ENCODE data around the gene RAB3IL1. TPM values are rescaled to one million over a fixed set of nuclear protein-coding genes. Genes with fewer than 3 reads are reported as not detected.

Gene RAB3IL1
- polyA plus RNA-seq, 3 donors = 0.13 TPM; not detected in 2

DNA sequence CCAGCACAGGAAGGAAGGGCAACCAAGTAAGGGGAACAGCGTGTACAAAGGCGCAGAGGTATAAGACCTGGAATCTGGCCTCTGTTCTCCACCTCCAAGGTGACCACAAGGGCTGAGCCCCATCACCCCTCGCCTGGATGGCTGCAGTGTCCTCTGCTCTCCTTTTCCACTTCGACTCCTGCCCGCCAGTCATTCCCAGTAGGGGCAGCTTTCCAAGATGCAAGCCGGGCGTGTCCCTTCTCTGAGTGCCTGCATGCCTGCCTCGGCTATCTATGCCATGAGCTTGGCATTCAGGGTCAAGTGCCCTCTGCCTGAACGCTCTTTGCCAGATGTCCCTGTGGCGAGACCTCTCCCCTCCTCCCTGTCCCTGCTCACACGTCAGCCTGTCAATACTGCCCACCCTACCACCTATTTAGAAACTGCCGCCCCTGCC is 43.0 kb downstream of the RAB3IL1 start:
- no peaks in the 10 kb centered on the region for H3K9me3 ChIP-seq (replicated peaks in 1 of 2; ENCODE audit: control insufficient read depth in 1 of 2, insufficient read depth in 1 of 2, low read length in 2 of 2)
- H2AFZ ChIP-seq (ENCODE audit: insufficient read depth, low read depth, low read length, poor library complexity, severe bottlenecking) = no peak overlapping the region
- no peaks in the 10 kb centered on the region for H3K79me2 ChIP-seq (ENCODE audit: insufficient read depth, low read length)
- H3K9ac ChIP-seq (ENCODE audit: insufficient read depth, low read length, poor library complexity, severe bottlenecking) = no peak overlapping the region
- H3K27me3 ChIP-seq (ENCODE audit: control insufficient read depth in 2 of 2, insufficient read depth in 2 of 2, low read length in 2 of 2) = peaks cover 0 to 13% of the 10 kb centered on the region in 2 donors
- H3K4me3 ChIP-seq (replicated peaks in 1 of 3; ENCODE audit: low read depth in 2 of 3, low read length in 3 of 3) = no peak overlapping the region
- no peak for TF ChIP-seq CTCF (IDR thresholded peaks at IDR 0.05)
- intact Hi-C loops (cut with micrococcal nuclease) = no loop called here
- Mint-ChIP-seq H3K4me3 (no peak overlapping the region), H3K27ac (no peak overlapping the region), H3K36me3 (no peaks in the 10 kb centered on the region), H3K4me1 (peaks cover 7% of the 10 kb centered on the region), H3K27me3 (ENCODE audit: low read depth in 3 of 3) (peaks cover 11 to 20% (median 13%) of the 10 kb centered on the region in 3 donors), H3K9me3 (no peaks in the 10 kb centered on the region)
- no peaks in the 10 kb centered on the region for H3K36me3 ChIP-seq (replicated peaks in 1 of 2; ENCODE audit: control insufficient read depth in 1 of 2, insufficient read depth in 2 of 2, low read length in 2 of 2)
- no peaks in the 10 kb centered on the region for H4K20me1 ChIP-seq (ENCODE audit: insufficient read depth, low read length)
- peaks cover 3 to 5% of the 10 kb centered on the region in 2 donors for H3K4me1 ChIP-seq (ENCODE audit: control insufficient read depth in 1 of 2, insufficient read depth in 2 of 2, low read length in 2 of 2)
- no peak overlapping the region for H3K27ac ChIP-seq (ENCODE audit: low read depth in 1 of 2, low read length in 2 of 2)
- H3K4me2 ChIP-seq (replicated peaks; ENCODE audit: extremely low read depth, low read length, poor library complexity, severe bottlenecking) = no peak overlapping the region
- DNase-seq = no peak
- WGBS (ENCODE audit: insufficient coverage) = 88% methylated on average over 10 of the region's 12 CpGs

- Histone ChIP-seq H3K27me3 (ENCODE audit: control insufficient read depth in 2 of 2, insufficient read depth in 2 of 2, low read length in 2 of 2) (peaks cover 0 to 13% of the 10 kb centered on the region in 2 donors), H3K27ac (ENCODE audit: low read depth in 1 of 2, low read length in 2 of 2) (no peak overlapping the region), H3K9me3 (replicated peaks in 1 of 2; ENCODE audit: control insufficient read depth in 1 of 2, insufficient read depth in 1 of 2, low read length in 2 of 2) (no peaks in the 10 kb centered on the region), H3K4me2 (replicated peaks; ENCODE audit: extremely low read depth, low read length, poor library complexity, severe bottlenecking) (no peak overlapping the region), H3K9ac (ENCODE audit: insufficient read depth, low read length, poor library complexity, severe bottlenecking) (no peak overlapping the region), H3K4me1 (ENCODE audit: control insufficient read depth in 1 of 2, insufficient read depth in 2 of 2, low read length in 2 of 2) (peaks cover 3 to 5% of the 10 kb centered on the region in 2 donors), H3K4me3 (replicated peaks in 1 of 3; ENCODE audit: low read depth in 2 of 3, low read length in 3 of 3) (no peak overlapping the region), H3K79me2 (ENCODE audit: insufficient read depth, low read length) (no peaks in the 10 kb centered on the region), H3K36me3 (replicated peaks in 1 of 2; ENCODE audit: control insufficient read depth in 1 of 2, insufficient read depth in 2 of 2, low read length in 2 of 2) (no peaks in the 10 kb centered on the region), H4K20me1 (ENCODE audit: insufficient read depth, low read length) (no peaks in the 10 kb centered on the region), H2AFZ (ENCODE audit: insufficient read depth, low read depth, low read length, poor library complexity, severe bottlenecking) (no peak overlapping the region)
- H3K9me3 Mint-ChIP-seq = no peaks in the 10 kb centered on the region
- DNase-seq = no peak
- peaks cover 11 to 20% (median 13%) of the 10 kb centered on the region in 3 donors for H3K27me3 Mint-ChIP-seq (ENCODE audit: low read depth in 3 of 3)
- TF ChIP-seq CTCF (IDR thresholded peaks at IDR 0.05) = no peak
- H3K4me1 Mint-ChIP-seq = peaks cover 7% of the 10 kb centered on the region
- no peak overlapping the region for H3K4me3 Mint-ChIP-seq
- intact Hi-C loops (cut with micrococcal nuclease) = no loop called here
- WGBS (ENCODE audit: insufficient coverage) = over 99% methylated on average over 9 of the region's 16 CpGs
- H3K36me3 Mint-ChIP-seq = no peaks in the 10 kb centered on the region
- H3K27ac Mint-ChIP-seq = no peak overlapping the region
Observed at GRCh38 chr11:61873588-61874376, 43.6 kb downstream of the RAB3IL1 start.
